GM21619 (cell line): ENCODE results near the gene GPR33.

Experiments used
- ATAC-seq: cut with Tn5 transposase; IDR thresholded peaks from one replicate; pipeline ENCODE4 v1.9.1; 2021; ENCODE audit not compliant: unreplicated experiment

Gene GPR33, protein sequence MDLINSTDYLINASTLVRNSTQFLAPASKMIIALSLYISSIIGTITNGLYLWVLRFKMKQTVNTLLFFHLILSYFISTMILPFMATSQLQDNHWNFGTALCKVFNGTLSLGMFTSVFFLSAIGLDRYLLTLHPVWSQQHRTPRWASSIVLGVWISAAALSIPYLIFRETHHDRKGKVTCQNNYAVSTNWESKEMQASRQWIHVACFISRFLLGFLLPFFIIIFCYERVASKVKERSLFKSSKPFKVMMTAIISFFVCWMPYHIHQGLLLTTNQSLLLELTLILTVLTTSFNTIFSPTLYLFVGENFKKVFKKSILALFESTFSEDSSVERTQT

DNA sequence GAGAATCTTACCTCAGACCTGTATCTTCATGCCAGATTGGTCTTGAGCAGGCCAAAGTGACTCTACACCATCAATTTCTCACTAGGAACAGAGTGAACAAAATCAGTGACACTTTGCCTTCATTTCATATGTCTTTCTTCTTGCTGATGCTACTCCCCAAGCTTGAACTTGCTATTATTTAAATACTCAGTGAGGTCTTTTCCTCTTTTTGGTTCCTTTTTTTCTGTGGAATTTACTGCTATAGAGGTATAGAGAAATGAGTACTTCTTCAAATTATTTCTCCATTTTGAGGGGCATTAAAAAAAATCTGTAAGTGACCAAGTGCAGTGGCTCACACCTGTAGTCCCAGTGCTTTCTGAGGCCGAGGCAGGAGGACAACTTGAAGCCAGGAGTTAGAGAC is at the start of gene GPR33:
GPR33 (minus strand) TSS at position 154 of the 400 bp plus-strand sequence. CDS start 4,074 bp downstream, outside the sequence.
- ATAC-seq, result no peak

DNA sequence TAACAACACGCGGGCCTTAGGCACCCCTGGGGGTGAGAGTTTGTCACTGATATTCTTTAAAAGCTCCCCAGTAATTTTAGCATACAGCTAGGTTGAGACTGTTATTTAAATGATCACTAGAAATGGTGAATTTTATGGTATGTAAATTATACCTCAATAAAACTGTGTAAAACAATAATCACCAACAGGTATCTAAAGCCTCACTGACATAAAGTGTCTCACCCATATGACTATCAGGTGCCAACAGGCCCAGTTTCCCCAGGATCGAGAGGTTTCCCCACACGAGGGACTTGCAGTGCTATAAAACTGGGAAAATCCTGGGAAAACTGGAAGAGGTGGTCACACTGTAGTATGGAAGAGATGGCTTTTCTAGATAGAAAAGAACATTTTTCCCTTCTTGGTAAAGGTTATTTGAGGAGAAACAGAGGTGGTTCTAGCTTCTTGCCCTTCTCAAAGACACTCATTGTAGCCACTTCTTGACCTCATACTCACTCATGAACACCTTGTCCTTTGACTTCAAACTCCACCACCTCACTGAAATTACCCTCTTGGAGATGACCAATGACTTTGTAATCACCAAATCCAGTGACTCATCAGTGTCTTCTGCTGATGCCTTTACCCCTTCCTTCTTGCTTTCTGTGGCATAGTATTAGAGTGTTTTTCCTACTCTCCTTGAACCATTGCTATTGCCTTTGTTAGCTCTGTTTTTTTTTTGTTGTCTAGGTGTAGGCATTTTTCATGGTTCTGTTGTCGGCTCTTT is 48.5 kb upstream of the GPR33 start:
- no peak for ATAC-seq

DNA sequence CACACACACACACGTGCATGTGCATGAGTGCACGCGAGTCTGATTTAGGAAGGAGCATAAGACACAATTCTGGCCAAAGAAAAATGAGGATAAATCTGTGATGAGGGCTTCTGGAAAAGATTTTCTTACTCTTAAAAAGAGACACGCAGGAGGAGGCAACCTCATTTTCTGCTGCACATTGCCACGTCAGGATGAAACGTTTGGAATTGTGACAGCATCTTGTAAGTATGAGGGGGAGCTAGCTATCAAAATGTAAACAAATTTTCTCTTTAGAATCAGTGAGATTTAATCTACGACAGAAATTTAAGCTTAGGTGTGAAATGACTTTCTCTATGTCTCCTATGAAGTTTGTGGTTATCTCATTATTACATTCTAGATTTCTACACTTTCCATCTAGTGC is 42.3 kb upstream of the GPR33 start:
- ATAC-seq, result no peak

DNA sequence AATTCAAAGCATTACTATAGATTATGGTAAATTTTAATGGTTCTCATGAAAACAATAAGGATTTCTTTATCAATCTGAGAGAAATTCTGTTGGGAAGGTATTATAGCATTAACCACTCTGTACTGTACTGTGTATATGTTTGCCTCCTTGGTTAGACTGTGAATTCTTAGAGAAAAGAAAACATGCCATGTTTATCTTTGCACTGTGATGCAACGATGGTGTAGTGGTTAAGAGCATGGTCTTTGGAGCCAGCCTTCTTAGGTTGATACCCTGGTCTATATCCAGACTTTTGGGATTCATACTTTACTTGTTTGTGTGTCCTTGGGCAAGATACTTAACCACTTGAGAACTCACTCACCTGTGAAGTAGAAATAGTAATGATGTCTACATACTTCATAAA is 41.2 kb upstream of the GPR33 start:
- no peak for ATAC-seq

DNA sequence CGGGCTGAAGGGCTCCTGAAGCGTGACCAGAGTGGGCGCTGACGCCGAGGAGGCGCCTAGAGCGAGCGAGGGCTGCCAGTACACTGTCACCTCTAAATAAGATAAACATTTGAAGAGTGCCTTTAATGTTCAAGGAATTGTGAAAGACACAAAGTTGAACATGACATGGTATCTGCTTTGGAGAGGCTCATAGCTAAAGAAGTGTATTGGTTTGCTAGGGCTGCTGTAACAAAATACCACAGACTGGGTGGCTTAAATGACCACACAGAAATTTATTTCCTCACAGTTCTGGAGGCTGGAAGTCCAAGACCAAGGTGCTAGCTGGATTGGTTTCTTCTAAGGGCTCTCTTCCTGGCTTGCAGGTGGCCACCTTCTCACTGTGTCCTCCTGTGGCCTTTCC is 39.7 kb upstream of the GPR33 start:
- no peak for ATAC-seq

DNA sequence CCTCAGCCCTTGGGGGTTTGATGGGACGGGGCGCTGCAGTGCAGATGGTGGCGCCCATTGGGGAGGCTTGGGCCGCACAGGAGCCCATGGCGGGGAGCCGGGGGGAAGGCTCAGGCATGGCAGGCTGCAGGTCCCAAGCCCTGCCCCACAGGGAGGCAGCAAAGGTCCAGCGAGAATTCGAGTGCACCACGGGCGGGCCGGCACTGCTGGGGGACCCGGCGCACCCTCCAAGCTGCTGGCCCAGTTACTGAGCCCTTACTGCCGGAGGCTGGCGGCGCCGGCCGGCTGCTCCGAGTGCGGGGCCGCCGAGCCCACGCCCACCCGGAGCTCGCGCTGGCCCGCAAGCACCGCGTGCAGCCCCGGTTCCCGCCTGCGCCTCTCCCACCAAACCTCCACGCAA is 39.2 kb upstream of the GPR33 start:
- no peak for ATAC-seq

DNA sequence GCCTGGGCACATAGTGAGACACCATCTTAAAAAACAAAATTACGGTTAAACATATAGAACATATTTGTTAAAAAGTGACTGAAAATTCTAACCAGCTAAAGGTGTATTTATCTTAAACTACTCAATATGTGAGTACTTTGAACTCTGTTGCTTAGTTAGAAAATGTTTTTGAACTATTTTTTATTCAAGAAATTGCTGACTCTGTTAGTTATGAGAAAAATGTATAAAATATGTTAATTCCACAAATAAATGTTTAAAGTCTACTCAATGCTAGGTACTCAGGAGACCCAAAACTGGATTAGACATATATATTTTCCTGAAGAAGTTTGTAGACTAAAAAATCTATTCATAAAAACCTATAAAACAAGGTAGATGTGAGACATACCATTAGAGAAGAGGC is 23.0 kb upstream of the GPR33 start:
- ATAC-seq, result no peak

DNA sequence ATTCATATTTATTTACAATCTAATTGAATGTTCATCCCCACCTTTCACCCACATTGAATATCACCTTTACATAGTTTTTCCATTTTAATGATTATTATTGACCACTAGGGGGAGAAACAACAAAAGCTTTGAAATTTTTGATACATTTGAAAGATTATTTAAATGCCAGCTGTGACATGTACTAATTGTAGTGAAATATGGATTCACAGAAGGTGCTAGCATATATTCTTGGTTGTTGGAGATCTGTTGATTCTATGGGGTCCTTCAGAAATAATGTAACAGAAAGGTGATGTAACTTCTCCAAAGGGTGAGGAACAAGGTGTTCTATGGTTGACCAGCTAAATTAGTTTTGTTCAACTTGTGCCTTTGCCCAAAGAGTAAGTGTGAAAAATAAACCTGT is 22.4 kb upstream of the GPR33 start:
- no peak for ATAC-seq

DNA sequence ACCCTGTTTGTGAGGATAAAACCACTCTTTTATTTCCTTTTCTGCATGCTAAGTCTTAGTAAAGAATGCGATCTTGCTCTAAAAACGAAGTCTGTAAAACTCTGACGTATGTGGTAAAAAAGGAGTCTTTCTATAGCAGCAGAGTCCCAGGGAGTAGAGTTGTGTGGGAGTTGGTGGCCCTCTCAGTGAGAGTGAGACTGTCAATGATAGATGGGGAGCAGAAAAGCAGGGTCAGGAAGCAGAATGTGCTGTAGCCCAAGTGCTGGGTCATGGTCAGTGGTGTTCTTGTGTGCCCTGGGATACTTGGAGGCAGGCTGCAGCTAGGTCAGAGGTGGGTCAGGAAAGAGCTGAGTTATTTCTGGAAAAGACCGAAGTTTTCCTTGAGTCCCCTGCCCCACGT is 20.3 kb upstream of the GPR33 start:
- ATAC-seq, result no peak

DNA sequence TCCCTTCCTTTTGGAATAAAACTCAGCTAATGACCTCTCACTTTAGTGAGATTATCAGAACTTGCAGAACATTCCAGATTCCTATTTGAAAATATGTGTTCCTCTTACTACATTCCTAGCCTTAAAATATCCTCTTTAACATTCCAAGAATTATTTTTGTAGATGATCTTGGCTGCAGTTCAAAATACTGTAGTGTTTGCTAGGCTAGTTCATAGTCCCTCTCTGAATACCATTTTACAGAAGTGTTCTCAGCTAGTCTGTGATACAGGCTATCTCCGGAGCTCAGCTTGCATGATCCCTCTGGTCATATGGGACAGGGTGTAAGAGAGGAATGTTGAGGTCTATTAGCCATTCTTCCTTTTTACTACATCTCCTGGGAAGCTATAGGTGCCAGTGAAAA is 17.6 kb upstream of the GPR33 start:
- ATAC-seq, result no peak

DNA sequence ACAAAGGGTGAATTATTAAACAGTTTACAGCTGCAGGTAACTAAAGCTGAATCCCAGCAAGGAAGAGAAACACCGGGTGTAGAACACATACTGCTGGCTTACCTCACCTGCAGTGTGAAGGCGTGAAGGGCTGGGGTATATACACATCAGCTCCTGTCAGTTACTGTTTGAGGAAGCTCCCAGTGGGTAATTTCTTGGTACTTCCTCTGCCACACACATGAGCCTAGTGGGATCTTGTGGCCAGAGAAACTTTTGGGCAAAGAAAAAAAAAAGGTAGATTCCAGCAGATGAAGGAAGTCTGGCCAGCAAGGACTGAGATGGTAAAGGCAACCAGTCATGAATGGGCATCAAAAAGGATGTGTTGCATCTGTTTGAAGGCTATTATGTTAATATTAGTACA is 14.0 kb upstream of the GPR33 start:
- ATAC-seq, result no peak

DNA sequence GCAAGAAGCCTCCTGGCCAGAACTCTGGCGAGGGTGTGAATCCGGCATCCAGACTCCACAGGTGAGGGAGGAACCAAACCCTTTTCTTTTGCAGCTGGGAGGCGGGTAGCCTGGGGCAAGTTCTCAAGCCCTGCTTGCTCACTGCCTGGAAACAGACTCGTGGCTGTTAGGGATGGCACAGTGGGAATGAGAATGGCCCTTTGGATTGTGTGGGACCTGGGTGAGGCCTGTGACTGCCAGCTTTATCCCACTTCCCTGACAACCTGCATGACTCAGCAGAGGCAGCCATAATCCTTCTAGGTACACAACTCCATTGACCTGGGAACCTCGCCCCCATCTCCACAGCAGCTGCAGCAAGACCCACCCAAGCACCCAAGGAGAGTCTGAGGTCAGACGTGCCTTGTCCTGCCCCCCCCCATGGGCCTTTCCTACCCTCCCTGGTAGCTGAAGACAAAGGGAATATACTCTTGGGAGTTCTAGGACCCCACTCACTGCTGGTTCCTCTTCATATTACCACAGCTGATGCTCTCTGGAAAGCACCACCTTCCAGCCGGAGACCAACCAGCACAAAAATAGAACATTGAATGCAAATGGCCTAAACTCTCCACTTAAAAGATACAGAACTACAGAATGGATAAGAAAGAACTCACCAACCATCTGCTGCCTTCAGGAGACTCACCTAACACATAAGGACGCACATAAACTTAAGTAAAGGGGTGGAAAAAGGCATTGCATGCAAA is 5.1 kb upstream of the GPR33 start:
- ATAC-seq, result no peak

DNA sequence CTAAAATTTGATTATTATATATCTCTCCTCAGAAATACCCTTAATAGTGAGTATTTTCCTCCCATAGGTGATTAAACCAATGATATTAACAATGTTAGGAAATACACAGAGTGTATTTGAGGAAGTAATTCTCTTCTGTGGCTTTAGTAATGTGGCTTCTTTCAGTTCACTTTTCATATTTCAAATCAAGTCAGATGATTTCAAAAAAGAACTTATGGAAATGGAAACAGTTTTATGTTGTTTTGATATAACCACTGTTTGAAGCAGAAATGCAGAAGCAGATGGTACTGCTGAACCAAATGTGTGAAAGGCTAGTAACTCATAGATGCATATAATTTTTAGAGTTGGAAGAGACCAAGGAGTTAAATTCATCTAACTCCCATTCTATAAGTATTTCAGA is 1.9 kb upstream of the GPR33 start:
- peak; percentile 63 for ATAC-seq

DNA sequence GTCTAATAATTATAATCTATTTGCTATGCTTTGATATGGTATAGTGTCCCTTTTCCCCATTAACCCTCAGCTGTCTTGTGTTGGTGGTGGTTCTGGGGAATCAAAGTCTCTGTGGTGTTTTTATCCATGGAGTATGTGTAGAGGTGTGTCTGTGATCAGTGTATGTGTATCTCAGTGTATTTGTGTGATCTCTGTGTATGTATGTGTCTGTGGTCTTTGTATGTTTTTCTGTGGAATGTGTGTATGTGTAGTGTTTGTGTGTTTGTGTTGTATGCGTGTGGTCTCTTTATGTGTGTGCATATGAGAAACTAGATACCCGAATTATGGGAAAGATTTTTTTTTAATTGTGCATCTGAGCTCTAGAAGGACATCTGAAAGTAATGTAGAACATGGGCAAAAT is 1.1 kb downstream of the GPR33 start:
- ATAC-seq, result no peak

DNA sequence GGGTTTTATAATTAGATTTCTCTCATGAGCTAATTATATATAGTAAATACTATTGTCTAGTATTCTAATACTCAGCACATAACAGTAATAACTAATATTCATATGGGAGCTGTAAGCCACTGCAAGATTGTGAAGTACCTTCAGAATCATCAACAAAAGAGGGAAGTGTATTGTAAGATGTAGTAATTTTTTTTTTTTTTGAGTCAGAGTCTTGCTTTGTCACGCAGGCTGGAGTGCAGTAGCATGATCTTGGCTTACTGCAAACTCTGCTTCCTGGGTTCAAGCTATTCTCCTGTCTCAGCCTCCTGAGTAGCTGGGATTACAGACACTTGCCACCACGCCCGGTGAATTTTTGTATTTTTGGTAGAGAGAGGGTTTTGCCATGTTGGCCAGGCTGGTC is 3.1 kb downstream of the GPR33 start:
- ATAC-seq, result no peak

DNA sequence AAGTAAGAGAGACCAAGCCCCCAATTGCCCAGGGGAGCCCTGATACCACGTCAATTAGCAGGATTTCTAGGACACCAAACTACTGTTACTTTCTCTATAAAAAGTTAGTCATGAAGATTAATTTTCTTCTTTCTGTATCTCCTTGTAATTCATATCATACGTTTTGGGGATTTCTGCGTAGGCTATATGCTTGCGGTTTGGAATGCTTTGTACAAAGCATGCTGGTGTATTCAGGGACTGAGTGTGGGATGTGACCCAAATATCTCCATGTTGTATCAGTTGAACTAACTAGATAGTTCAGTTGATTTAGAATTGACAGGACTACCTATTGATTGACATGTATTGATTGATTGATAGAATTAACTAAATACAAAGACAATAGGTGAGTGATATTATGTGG is 7.7 kb downstream of the GPR33 start:
- ATAC-seq, result no peak

DNA sequence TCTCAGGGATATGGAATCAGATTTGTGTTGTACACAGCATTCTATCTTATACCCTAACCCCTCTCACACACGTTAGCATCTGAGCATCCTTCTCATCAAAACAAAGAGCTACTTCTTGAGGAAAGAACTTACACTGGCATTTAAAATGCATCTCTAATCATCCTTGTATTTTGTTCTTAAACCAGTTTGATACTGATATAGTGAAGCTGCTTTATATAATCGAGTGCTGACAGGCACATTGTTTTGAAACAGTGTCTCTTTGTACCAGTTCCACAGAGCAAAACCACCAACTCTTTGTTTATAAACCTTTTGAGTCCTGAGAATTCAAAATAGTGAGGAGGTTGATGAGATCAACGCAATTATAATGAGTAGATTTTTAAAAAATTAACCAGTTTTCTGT is 8.8 kb downstream of the GPR33 start:
- no peak for ATAC-seq

DNA sequence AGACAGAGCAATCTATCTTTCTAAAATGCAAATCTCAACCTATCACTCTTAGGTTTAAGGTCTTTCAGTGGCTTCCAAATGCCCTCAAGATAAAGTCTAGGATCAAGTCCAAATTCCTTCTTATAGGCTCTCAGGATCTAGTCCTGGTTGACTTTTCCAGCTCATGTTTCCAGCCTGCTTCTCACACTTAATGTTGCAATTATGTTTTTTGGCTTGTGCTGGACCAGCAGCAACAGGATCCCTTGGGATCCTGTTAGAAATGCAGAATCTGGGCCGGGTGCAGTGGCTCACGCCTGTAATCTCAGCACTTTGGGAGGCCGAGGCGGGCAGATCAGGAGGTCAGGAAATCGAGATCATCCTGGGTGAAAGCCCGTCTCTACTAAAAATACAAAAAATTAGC is 10.6 kb downstream of the GPR33 start:
- no peak for ATAC-seq

DNA sequence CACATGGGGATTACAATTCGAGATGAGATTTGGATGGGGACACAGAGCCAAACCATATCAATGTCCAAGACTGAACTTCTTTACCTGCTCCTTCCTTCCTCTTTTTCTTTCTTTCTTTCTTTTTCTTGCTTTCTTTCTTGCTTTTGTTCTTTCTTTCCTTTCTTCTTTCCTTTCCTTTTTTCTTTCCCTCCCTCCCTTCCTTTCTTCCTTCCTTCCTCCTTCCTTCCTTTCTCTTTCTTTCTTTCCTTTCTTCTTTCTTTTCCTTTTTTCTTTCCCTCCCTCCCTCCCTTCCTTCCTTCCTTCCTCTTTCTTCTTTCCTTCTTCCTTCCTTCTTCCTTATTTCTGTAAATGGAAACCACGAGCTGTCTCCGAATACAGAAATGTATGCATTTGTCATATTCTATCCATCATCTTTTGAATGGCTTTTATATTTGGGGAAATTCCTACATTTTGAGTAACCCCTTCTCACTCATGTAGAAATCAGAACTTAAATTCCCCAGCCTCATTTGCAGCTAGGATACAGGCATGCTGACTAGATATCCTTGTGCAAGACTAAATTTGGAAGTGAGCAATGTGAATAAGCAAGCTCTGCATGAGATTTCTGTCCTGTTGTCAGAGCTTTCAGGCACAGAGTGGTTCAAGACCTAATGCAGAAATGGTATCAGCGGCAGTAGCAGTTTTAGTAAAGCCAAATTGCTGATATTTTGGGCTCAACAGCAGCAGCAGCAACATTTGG is 11.5 kb downstream of the GPR33 start:
- no peak for ATAC-seq

DNA sequence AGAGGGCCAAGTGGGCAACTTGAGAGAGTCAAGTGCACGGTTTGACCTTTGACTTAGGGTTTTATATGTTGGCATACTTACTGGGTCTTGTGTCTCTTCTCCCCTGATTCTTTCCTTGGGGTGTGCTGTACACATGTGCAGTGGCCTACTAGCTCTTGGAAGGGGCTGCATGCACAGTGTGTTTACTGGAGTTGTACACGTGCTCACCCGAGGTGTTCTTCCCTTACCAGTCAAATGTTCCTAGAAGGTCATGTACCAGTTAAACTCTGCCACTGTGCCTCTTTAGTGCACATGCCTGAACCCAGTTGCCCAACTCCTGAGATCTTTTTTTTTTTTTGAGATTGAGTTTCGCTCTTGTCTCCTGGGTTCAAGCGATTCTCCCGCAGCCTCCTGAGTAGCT is 21.3 kb downstream of the GPR33 start:
- no peak for ATAC-seq

DNA sequence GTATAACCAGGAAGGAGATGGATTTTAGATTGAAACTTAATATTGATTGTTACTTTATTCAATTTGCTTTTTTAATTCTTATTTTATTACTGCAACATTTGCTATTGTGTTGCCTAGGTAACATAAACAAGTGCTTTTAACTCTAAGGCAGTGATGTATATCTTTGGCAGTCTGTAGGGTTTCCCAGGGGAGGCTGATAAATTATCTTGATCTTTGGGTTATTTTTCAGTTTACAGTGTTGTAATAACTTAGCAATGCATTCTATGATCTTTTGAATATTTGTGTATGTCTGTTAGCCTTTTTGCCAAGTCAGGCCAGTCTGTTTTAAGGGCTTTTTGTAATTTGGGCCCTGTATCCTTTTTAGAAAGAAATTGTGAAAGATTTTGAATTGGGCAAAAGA is 22.7 kb downstream of the GPR33 start:
- ATAC-seq, result no peak
